H1 (cell line): ENCODE data around the gene NLN. TPM values are rescaled to one million over a fixed set of nuclear protein-coding genes. Genes with fewer than 3 reads are reported as not detected.
A peak's percentile ranks its signal among the peaks of the same experiment; 100 is the strongest.

ENCODE experiments used
- CTCF ChIA-PET: fragments of 300-600 bp; sonication (Branson Sonifier 250); formaldehyde crosslinking; loops from one replicate; lab custom pipeline; 2021; ENCODE audit not compliant: partially characterized antibody; lab: Charles Lee
- POLR2A ChIA-PET: fragments of 300-600 bp; sonication (Branson Sonifier 250); formaldehyde crosslinking; loops from one replicate; lab custom pipeline; 2021; ENCODE audit warnings: inconsistent platforms; ENCODE audit not compliant: partially characterized antibody; lab: Charles Lee
- DNase-seq, 2 experiments: peaks; one replicate each; pipeline versions ENCODE4 v3.0.0 to v3.0.0-alpha.2; 2010 to 2022; ENCODE audit warnings: low spot score in 2 of 2, low read depth in 1 of 2, mixed read lengths in 1 of 2
- FAIRE-seq: peaks from 2 replicates; lab custom pipeline; 2011; peaks lifted over from hg19 to GRCh38; lab: Jason Lieb, UNC
- H2AFZ ChIP-seq: 2 replicates; pipeline ENCODE4 v1.8.1; 2012; ENCODE audit warnings: low read length, inconsistent platforms
- H2AK5ac ChIP-seq: 2 replicates; pipeline ENCODE4 v1.6.1; 2013; ENCODE audit warnings: low read depth, low read length
- H2BK120ac ChIP-seq: replicated peaks from 2 replicates; pipeline ENCODE3; 2013; ENCODE audit warnings: low read depth, low read length, inconsistent platforms
- H2BK12ac ChIP-seq: 2 replicates; pipeline ENCODE4 v1.6.1; 2013; ENCODE audit warnings: low read depth, low read length
- H2BK15ac ChIP-seq: 2 replicates; pipeline ENCODE4 v1.6.1; 2013; ENCODE audit warnings: low read length
- H2BK20ac ChIP-seq: 2 replicates; pipeline ENCODE4 v1.6.1; 2013; ENCODE audit warnings: low read length
- H2BK5ac ChIP-seq: 2 replicates; pipeline ENCODE4 v1.6.1; 2013; ENCODE audit warnings: low read depth, low read length
- H3K14ac ChIP-seq: 2 replicates; pipeline ENCODE4 v1.6.1; 2013; ENCODE audit warnings: inconsistent platforms; ENCODE audit not compliant: insufficient read length
- H3K18ac ChIP-seq: 2 replicates; pipeline ENCODE4 v1.6.1; 2013; ENCODE audit warnings: low read length; ENCODE audit errors: extremely low read depth
- H3K23ac ChIP-seq: 2 replicates; pipeline ENCODE4 v1.6.1; 2013; ENCODE audit warnings: inconsistent platforms; ENCODE audit not compliant: insufficient read length
- H3K23me2 ChIP-seq: 2 replicates; pipeline ENCODE4 v1.6.1; 2013; ENCODE audit warnings: low read depth, low read length
- H3K27ac ChIP-seq: 2 replicates; pipeline ENCODE4 v1.6.1; 2011; ENCODE audit warnings: low read depth, low read length, inconsistent platforms
- H3K27me3 ChIP-seq, 4 experiments: replicated peaks in 1 of 4; 1 replicate in 1 of 4; 2 replicates in 3 of 4; pipeline versions ENCODE4 v1.6.1 to v1.8.1; 2011 to 2013; ENCODE audit warnings: low read length in 3 of 4, mild to moderate bottlenecking in 3 of 4, inconsistent platforms in 2 of 4, mixed read lengths in 2 of 4, moderate library complexity in 1 of 4; ENCODE audit not compliant: control insufficient read depth in 3 of 4, insufficient read depth in 3 of 4; ENCODE audit errors: extremely low read depth in 1 of 4
- H3K36me3 ChIP-seq, 4 experiments: 2 replicates each; pipeline versions ENCODE4 v1.6.1 to v1.8.1; 2011 to 2013; ENCODE audit warnings: mild to moderate bottlenecking in 4 of 4, low read length in 3 of 4, moderate library complexity in 2 of 4, control low read depth in 1 of 4, inconsistent platforms in 1 of 4; ENCODE audit not compliant: insufficient read depth in 4 of 4, control insufficient read depth in 2 of 4
- H3K4ac ChIP-seq: replicated peaks from 2 replicates; pipeline ENCODE3; 2013; ENCODE audit warnings: low read length, low read depth, mixed read lengths, inconsistent platforms; ENCODE audit not compliant: insufficient read length
- H3K4me1 ChIP-seq, 4 experiments: replicated peaks in 1 of 4; 1 replicate in 1 of 4; 2 replicates in 3 of 4; pipeline versions ENCODE4 v1.6.1 to v1.8.1; 2011 to 2013; ENCODE audit warnings: low read length in 3 of 4, inconsistent platforms in 2 of 4, mixed read lengths in 1 of 4; ENCODE audit not compliant: insufficient read depth in 4 of 4, control insufficient read depth in 3 of 4
- H3K4me2 ChIP-seq, 2 experiments: 2 replicates each; pipeline versions ENCODE4 v1.6.1 to v1.8.1; 2011 to 2013; ENCODE audit warnings: low read depth in 2 of 2, low read length in 2 of 2, control low read depth in 1 of 2, inconsistent platforms in 1 of 2, mild to moderate bottlenecking in 1 of 2; ENCODE audit not compliant: insufficient read depth in 1 of 2
- H3K4me3 ChIP-seq, 4 experiments: fragments of 200-600, 300-600 bp in 1 of 4; sonication (generic), shearing (Covaris generic), sonication (Bioruptor Twin) in 1 of 4; 2 replicates each; pipeline versions ENCODE4 v1.5.1 to v1.8.1; 2011 to 2016; ENCODE audit warnings: low read length in 4 of 4, low read depth in 3 of 4, control low read depth in 2 of 4, inconsistent platforms in 2 of 4, mild to moderate bottlenecking in 2 of 4, mixed read lengths in 1 of 4, moderate library complexity in 1 of 4; ENCODE audit not compliant: insufficient read depth in 2 of 4; ENCODE audit errors: extremely low read depth in 1 of 4
- H3K56ac ChIP-seq: replicated peaks from 2 replicates; pipeline ENCODE3; 2013; ENCODE audit warnings: low read depth, mild to moderate bottlenecking, mixed read lengths, low read length, inconsistent platforms; ENCODE audit not compliant: insufficient read length
- H3K79me1 ChIP-seq: 2 replicates; pipeline ENCODE4 v1.6.1; 2013; ENCODE audit warnings: low read depth, low read length, control low read depth
- H3K79me2 ChIP-seq, 2 experiments: 2 replicates each; pipeline versions ENCODE4 v1.6.1 to v1.8.1; 2012 to 2013; ENCODE audit warnings: low read length in 2 of 2, mild to moderate bottlenecking in 2 of 2, inconsistent platforms in 1 of 2; ENCODE audit not compliant: insufficient read depth in 2 of 2, control insufficient read depth in 1 of 2
- H3K9ac ChIP-seq, 4 experiments: replicated peaks in 1 of 4; 1 replicate in 1 of 4; 2 replicates in 3 of 4; pipeline versions ENCODE4 v1.6.1 to v1.8.1; 2011 to 2013; ENCODE audit warnings: low read depth in 3 of 4, low read length in 3 of 4, control low read depth in 2 of 4, mild to moderate bottlenecking in 2 of 4, moderate library complexity in 2 of 4, inconsistent platforms in 1 of 4; ENCODE audit errors: extremely low read depth in 1 of 4
- H3K9me3 ChIP-seq, 2 experiments: 2 replicates each; pipeline versions ENCODE4 v1.6.1 to v1.8.1; 2012 to 2013; ENCODE audit warnings: mild to moderate bottlenecking in 2 of 2, moderate library complexity in 2 of 2, control low read depth in 1 of 2, inconsistent platforms in 1 of 2, low read depth in 1 of 2, low read length in 1 of 2, mixed read lengths in 1 of 2; ENCODE audit not compliant: insufficient read depth in 2 of 2
- H4K20me1 ChIP-seq, 2 experiments: replicated peaks in 1 of 2; 2 replicates each; pipeline versions ENCODE3 to v1.8.1; 2011 to 2013; ENCODE audit warnings: inconsistent platforms in 2 of 2, low read length in 2 of 2, mild to moderate bottlenecking in 1 of 2; ENCODE audit not compliant: insufficient read depth in 2 of 2, control insufficient read depth in 1 of 2
- H4K5ac ChIP-seq: 2 replicates; pipeline ENCODE4 v1.6.1; 2013; ENCODE audit warnings: low read length, low read depth, mixed read lengths, inconsistent platforms; ENCODE audit not compliant: insufficient read length
- H4K8ac ChIP-seq: 2 replicates; pipeline ENCODE4 v1.8.0; 2013; ENCODE audit warnings: mild to moderate bottlenecking, moderate library complexity, low read length, inconsistent platforms; ENCODE audit not compliant: insufficient read depth; ENCODE audit errors: extremely low read depth
- H4K91ac ChIP-seq: replicated peaks from 2 replicates; pipeline ENCODE3; 2013; ENCODE audit warnings: low read length, mixed read lengths, inconsistent platforms; ENCODE audit not compliant: insufficient read length
- BCL11A ChIP-seq, 2 experiments: IDR thresholded peaks; one replicate each; pipeline ENCODE4 v1.6.1; 2011; ENCODE audit warnings: low read depth in 2 of 2, low read length in 2 of 2, mild to moderate bottlenecking in 2 of 2
- CEBPB ChIP-seq: IDR thresholded peaks from 2 replicates; pipeline ENCODE4 v1.6.1; 2012; ENCODE audit warnings: low read depth, low read length
- CHD2 ChIP-seq: IDR thresholded peaks from 2 replicates; pipeline ENCODE4 v1.6.1; 2012; ENCODE audit warnings: low read length, improper control_type of control experiment
- POLR2AphosphoS5 ChIP-seq: IDR thresholded peaks from 2 replicates; pipeline ENCODE4 v1.6.1; 2011; ENCODE audit warnings: low read depth, low read length
- RAD21 ChIP-seq, 2 experiments: IDR thresholded peaks in 1 of 2; conservative IDR thresholded peaks in 1 of 2; 2 replicates each; pipeline ENCODE4 v1.6.1; 2011; ENCODE audit warnings: low read depth in 2 of 2, low read length in 2 of 2, improper control_type of control experiment in 1 of 2, inconsistent platforms in 1 of 2, mild to moderate bottlenecking in 1 of 2, moderate library complexity in 1 of 2
- SAP30 ChIP-seq: fragments of 300-600 bp; sonication (generic); IDR thresholded peaks from 2 replicates; pipeline ENCODE4 v1.7.1; 2012; ENCODE audit warnings: low read length, moderate library complexity, mild to moderate bottlenecking, inconsistent platforms; ENCODE audit not compliant: insufficient read depth, insufficient replicate concordance
- SIRT6 ChIP-seq: IDR thresholded peaks from one replicate; pipeline ENCODE4 v1.7.1; 2012; ENCODE audit warnings: low read length, inconsistent platforms
- SP4 ChIP-seq: IDR thresholded peaks from 2 replicates; pipeline ENCODE4 v1.6.1; 2012; ENCODE audit warnings: low read length, inconsistent platforms
- SRF ChIP-seq: IDR thresholded peaks from 2 replicates; pipeline ENCODE4 v1.6.1; 2011; ENCODE audit warnings: mild to moderate bottlenecking, low read depth, low read length, moderate library complexity
- SUZ12 ChIP-seq: fragments of 200-600 bp; sonication (generic); IDR thresholded peaks from 2 replicates; pipeline ENCODE4 v1.6.1; 2012; ENCODE audit warnings: mild to moderate bottlenecking, inconsistent platforms, low read length, moderate library complexity, mixed read lengths
- TAF1 ChIP-seq: IDR thresholded peaks from 2 replicates; pipeline ENCODE4 v1.6.1; 2011; ENCODE audit warnings: mild to moderate bottlenecking, low read depth, low read length
- TAF7 ChIP-seq: optimal IDR thresholded peaks from 2 replicates; pipeline ENCODE3; 2011; ENCODE audit warnings: low read depth, mild to moderate bottlenecking, inconsistent platforms, low read length, moderate library complexity, borderline replicate concordance
- TCF12 ChIP-seq: IDR thresholded peaks from 2 replicates; pipeline ENCODE4 v1.6.1; 2011; ENCODE audit warnings: low read depth, mild to moderate bottlenecking, low read length
- YY1 ChIP-seq: IDR thresholded peaks from 2 replicates; pipeline ENCODE4 v1.6.1; 2011; ENCODE audit warnings: low read depth, mild to moderate bottlenecking, low read length
- WGBS, 2 experiments: shearing (Covaris generic) in 1 of 2; methylation state at CpG; one replicate each; pipeline versions ENCODE4 v1.1.6 to v1.1.7; 2013 to 2015; ENCODE audit warnings: low lambda C conversion rate in 2 of 2, mixed read lengths in 2 of 2, inconsistent platforms in 1 of 2, low coverage in 1 of 2, missing lambda C conversion rate in 1 of 2; ENCODE audit not compliant: insufficient replicate concordance in 2 of 2, insufficient coverage in 1 of 2, insufficient read length in 1 of 2; ENCODE audit errors: extremely low coverage in 1 of 2, missing lambda C conversion rate in 1 of 2; 5-methylcytosine and 5-hydroxymethylcytosine counted together
- polyA plus RNA-seq, 7 experiments: library from polyadenylated mRNA; depleted of rRNA in 3 of 7; stranded (reverse) in 5 of 7; unstranded in 2 of 7; fragments of >200 nt in 5 of 7; fragments of 200-250 nt in 2 of 7; gene quantifications; 1 replicate in 5 of 7; 2 replicates in 1 of 7; 4 replicates in 1 of 7; pipeline versions ENCODE4 v1.2.1 to v1.2.3, GENCODE V29; 2011 to 2013; ENCODE audit warnings: missing spikeins in 2 of 7, mixed read lengths in 2 of 7
- total RNA-seq: library from RNA; stranded (reverse); fragmentation: NEBNext Ultra II Directional; extraction: Animal tissue kit (Norgen Biotek cat#: 25700); gene quantifications from 2 replicates; pipeline ENCODE4 v1.2.1, GENCODE V29; 2021
- TF ChIP-seq, protein P1 (sequence below): IDR thresholded peaks from 2 replicates; pipeline ENCODE4 v1.6.1; 2012; ENCODE audit warnings: inconsistent platforms

The NLN gene
- total and polyA plus RNA-seq, 2 of the 8 experiments (the other 6 are each of a cell fraction or from before 2014, with no cell fraction given): 46.7 to 192 TPM

DNA sequence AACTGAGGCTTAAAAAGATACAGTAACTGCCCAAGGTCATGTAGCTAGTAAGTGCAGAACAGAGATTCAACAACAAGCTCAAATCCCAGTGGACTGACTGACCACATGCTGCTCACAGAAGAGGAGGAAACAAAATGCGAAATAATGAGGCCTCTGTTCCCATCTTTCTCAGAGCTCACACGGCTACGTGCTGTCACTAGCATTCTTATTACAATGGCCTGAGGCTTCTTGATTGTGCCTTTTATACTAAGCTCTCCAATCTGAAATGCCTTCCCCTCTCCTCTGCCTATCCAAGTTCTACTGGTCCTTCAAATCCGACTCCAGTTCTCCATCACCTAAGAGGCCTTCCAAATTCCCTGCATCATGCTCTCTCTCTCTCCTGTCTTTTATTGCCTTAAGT lies 26.1 kb upstream of the NLN start:
- Histone ChIP-seq H3K9me3 (no peaks in the 10 kb centered on the region), H3K27ac (no peak overlapping the region), H3K9ac (no peak overlapping the region), H2BK12ac (no peak overlapping the region), H3K23ac (no peak overlapping the region), H4K5ac (no peak overlapping the region), H3K4me1 (peaks cover 0 to 7% (median 2%) of the 10 kb centered on the region in 4 experiments; a peak in 2 of 7 replicates), H3K23me2 (no peaks in the 10 kb centered on the region; the same call in 1 of the 2 replicates), H3K14ac (no peak overlapping the region), H3K18ac (no peak overlapping the region), H3K79me1 (no peaks in the 10 kb centered on the region), H3K56ac (no peak overlapping the region), H3K27me3 (no peaks in the 10 kb centered on the region), H4K91ac (no peak overlapping the region), H3K4me2 (peak overlapping the region; percentile 10 to 20; a peak in 1 of 4 replicates), H3K4me3 (no peak overlapping the region), H2BK20ac (no peak overlapping the region), H2BK120ac (no peak overlapping the region), H2AK5ac (no peak overlapping the region), H3K79me2 (no peaks in the 10 kb centered on the region), H2BK15ac (no peak overlapping the region), H2AFZ (no peak overlapping the region), H4K20me1 (peaks cover 0 to 2% of the 10 kb centered on the region in 2 experiments), H3K4ac (no peak overlapping the region), H4K8ac (no peak overlapping the region), H2BK5ac (no peak overlapping the region), H3K36me3 (no peaks in the 10 kb centered on the region; a peak in 2 of 8 replicates)
- CTCF ChIA-PET: interaction anchor here (1.7 to 2.1 kb wide), 2 partner anchors 9 to 32 kb away, joined by 4 to 8 read pairs; no protein-coding TSS in a partner anchor
- TF ChIP-seq YY1: no peak
- TF ChIP-seq TAF1: no peak
- TF ChIP-seq RAD21 (IDR thresholded peaks at IDR 0.05 in 1 of 2, conservative IDR thresholded peaks at IDR 0.05 in 1 of 2; ENCODE audit: low read depth in 2 of 2, low read length in 2 of 2): no peak
- TF ChIP-seq, protein P1, sequence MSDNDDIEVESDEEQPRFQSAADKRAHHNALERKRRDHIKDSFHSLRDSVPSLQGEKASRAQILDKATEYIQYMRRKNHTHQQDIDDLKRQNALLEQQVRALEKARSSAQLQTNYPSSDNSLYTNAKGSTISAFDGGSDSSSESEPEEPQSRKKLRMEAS: no peak
- no peak for TF ChIP-seq POLR2AphosphoS5
- TF ChIP-seq SP4: no peak
- no peak for TF ChIP-seq SUZ12
- TF ChIP-seq CEBPB: no peak
- no peak for TF ChIP-seq SRF
- TF ChIP-seq TCF12: no peak
- TF ChIP-seq BCL11A (IDR thresholded peaks at IDR 0.05; ENCODE audit: low read depth in 2 of 2, low read length in 2 of 2): no peak
- no peak for TF ChIP-seq TAF7
- no peak for TF ChIP-seq CHD2
- TF ChIP-seq SIRT6: no peak
- no peak for TF ChIP-seq SAP30
- DNase-seq (no peak), FAIRE-seq (no peak)
- POLR2A ChIA-PET: interaction anchor here (0.5 to 1.9 kb wide), 4 partner anchors 9 to 68 kb away, joined by 3 to 6 read pairs (median 4); no protein-coding TSS in a partner anchor
- 67% methylated on average over 4 of the region's 4 CpGs; no CpG with 5 or more reads in 1 of the 2 experiments for WGBS, 2 experiments
